GM12891 (cell line): ENCODE measurements around the gene SACS.

Experiments used
- POLR2A ChIP-seq: IDR thresholded peaks from 2 replicates; pipeline ENCODE4 v1.6.1; 2011; ENCODE audit warnings: low read depth, low read length, control low read depth
- POLR2AphosphoS5 ChIP-seq: IDR thresholded peaks from 2 replicates; pipeline ENCODE4 v1.6.1; 2011; ENCODE audit warnings: low read depth, low read length, control low read depth
- TAF1 ChIP-seq: IDR thresholded peaks from 2 replicates; pipeline ENCODE4 v1.6.1; 2011; ENCODE audit warnings: low read depth, low read length, control low read depth

GRCh38 chr13:23399347-23399746 lies 34.2 kb downstream of the SACS start:
- TF ChIP-seq TAF1 = no peak
- TF ChIP-seq POLR2A = no peak
- TF ChIP-seq POLR2AphosphoS5 = no peak
